Suppressor macrophage (primary cell): ENCODE data around the gene TRIL.

Source experiments
- DNase-seq, 4 experiments: peaks; one replicate each; pipeline ENCODE4 v3.0.0-alpha.2; 2020 to 2022
- total RNA-seq, 17 experiments: gene quantifications; one replicate each; lab custom pipeline; 2026; ENCODE audit warnings: mixed read lengths in 6 of 17, inconsistent platforms in 3 of 17; lab: John Stamatoyannopoulos, UW

Gene TRIL
- 0 to 1.7 (median 0.03) reads per million in 17 experiments for total RNA-seq

GRCh38 chr7:28958235-28958979, at the start of gene TRIL:
Gene TRIL, minus strand, starts transcription at chr7:28958330. Its CDS starts 284 bp downstream, at chr7:28958046.
- DNase-seq = peak; percentile 4 to 53 (median 32)

GRCh38 chr7:29007127-29007526, 49.0 kb upstream of the TRIL start:
- no peak for DNase-seq

- DNase-seq = no peak
These were observed 47.7 kb upstream of the TRIL start for GRCh38 chr7:29005829-29006228.

- no peak for DNase-seq
These were observed 47.3 kb upstream of the TRIL start for GRCh38 chr7:29005406-29005805.

GRCh38 chr7:29003703-29004102, 45.6 kb upstream of the TRIL start:
- DNase-seq = no peak

GRCh38 chr7:29000717-29001076, 42.6 kb upstream of the TRIL start:
- DNase-seq = no peak

- DNase-seq = no peak
These were observed 42.0 kb upstream of the TRIL start for GRCh38 chr7:28999895-29000716.

GRCh38 chr7:28999427-28999826, 41.3 kb upstream of the TRIL start:
- DNase-seq = no peak

- DNase-seq = no peak
These were observed 40.0 kb upstream of the TRIL start for GRCh38 chr7:28998105-28998504.

GRCh38 chr7:28996836-28997235, 38.7 kb upstream of the TRIL start:
- no peak for DNase-seq

- DNase-seq = no peak
These were observed 35.2 kb upstream of the TRIL start for GRCh38 chr7:28993371-28993770.

- no peak for DNase-seq
These were observed 34.7 kb upstream of the TRIL start for GRCh38 chr7:28992798-28993197.

GRCh38 chr7:28990200-28990960, 32.2 kb upstream of the TRIL start:
- no peak for DNase-seq

- no peak for DNase-seq
These were observed 31.3 kb upstream of the TRIL start for GRCh38 chr7:28989211-28989980.

GRCh38 chr7:28988810-28989209, 30.7 kb upstream of the TRIL start:
- no peak for DNase-seq

- DNase-seq = no peak
These were observed 30.0 kb upstream of the TRIL start for GRCh38 chr7:28988091-28988490.

GRCh38 chr7:28986765-28987110, 28.6 kb upstream of the TRIL start:
- peak; percentile 43 to 82 (median 64) for DNase-seq

GRCh38 chr7:28986028-28986764, 28.1 kb upstream of the TRIL start:
- no peak for DNase-seq

GRCh38 chr7:28984631-28985030, 26.5 kb upstream of the TRIL start:
- peak; percentile 68 to 87 (median 78) for DNase-seq

GRCh38 chr7:28984217-28984616, 26.1 kb upstream of the TRIL start:
- DNase-seq = no peak

GRCh38 chr7:28983396-28984190, 25.5 kb upstream of the TRIL start:
- DNase-seq = no peak
